ENCODE data around the gene GAD1. TPM values are rescaled to one million over a fixed set of nuclear protein-coding genes. Genes with fewer than 3 reads are reported as not detected.

The GAD1 gene
- total and polyA plus RNA-seq, 3 donors from 2014 or later = 8.5 to 46.0 (median 12.5) TPM

DNA sequence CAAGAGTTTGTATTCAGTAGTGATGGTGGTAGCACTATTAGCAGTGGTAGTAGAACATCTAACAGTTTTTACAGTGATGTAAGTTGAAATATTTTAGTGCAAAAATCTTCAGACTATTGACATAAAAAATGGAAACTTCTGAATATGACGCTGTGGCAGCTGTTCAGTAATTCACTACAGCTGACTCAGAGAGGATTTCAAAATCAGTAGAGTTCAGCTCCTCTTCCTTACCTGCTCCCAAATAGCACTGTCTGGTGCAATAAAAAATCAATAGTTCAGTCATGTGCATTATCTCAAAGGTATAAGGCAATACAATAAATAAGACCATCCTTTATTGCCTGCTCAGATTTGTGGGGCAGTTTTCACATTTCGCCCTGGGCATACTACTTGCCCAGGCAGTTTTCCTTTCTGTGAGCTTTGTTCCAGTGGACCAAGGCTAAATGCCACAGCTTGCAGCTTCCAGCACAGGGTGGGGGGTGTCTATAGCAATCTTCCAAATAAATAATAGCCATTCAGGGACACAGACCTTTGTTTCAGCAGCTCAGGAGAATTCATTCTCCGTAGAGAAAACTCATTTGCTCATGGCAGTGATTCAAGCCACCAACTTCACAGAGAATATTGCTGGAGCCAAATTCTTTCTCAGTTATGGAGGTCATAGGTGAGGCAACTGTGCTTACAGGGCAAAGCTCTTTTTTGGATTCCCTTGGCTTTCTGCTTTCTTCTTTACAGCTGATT, 78.5 kb downstream of the GAD1 start:
- TF ChIP-seq, protein P1, sequence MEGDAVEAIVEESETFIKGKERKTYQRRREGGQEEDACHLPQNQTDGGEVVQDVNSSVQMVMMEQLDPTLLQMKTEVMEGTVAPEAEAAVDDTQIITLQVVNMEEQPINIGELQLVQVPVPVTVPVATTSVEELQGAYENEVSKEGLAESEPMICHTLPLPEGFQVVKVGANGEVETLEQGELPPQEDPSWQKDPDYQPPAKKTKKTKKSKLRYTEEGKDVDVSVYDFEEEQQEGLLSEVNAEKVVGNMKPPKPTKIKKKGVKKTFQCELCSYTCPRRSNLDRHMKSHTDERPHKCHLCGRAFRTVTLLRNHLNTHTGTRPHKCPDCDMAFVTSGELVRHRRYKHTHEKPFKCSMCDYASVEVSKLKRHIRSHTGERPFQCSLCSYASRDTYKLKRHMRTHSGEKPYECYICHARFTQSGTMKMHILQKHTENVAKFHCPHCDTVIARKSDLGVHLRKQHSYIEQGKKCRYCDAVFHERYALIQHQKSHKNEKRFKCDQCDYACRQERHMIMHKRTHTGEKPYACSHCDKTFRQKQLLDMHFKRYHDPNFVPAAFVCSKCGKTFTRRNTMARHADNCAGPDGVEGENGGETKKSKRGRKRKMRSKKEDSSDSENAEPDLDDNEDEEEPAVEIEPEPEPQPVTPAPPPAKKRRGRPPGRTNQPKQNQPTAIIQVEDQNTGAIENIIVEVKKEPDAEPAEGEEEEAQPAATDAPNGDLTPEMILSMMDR (IDR thresholded peaks at IDR 0.05) = no peak
- TF ChIP-seq POLR2A (IDR thresholded peaks at IDR 0.05) = no peak
- H3K9me3 ChIP-seq = no peaks in the 10 kb centered on the region
- H3K4me3 ChIP-seq = no peak overlapping the region
- no peaks in the 10 kb centered on the region for H3K27me3 ChIP-seq
- H3K27ac ChIP-seq = no peak overlapping the region
- H3K36me3 ChIP-seq (ENCODE audit: low read depth, missing control alignments) = no peaks in the 10 kb centered on the region
- DNase-seq = no peak
- peaks cover 18% of the 10 kb centered on the region for H3K4me1 ChIP-seq
- intact Hi-C loops (cut with DNase I; ENCODE audit: low total_unique reads) = no loop called here
- 49% methylated on average over 3 of the region's 3 CpGs for WGBS, 2 donors

DNA sequence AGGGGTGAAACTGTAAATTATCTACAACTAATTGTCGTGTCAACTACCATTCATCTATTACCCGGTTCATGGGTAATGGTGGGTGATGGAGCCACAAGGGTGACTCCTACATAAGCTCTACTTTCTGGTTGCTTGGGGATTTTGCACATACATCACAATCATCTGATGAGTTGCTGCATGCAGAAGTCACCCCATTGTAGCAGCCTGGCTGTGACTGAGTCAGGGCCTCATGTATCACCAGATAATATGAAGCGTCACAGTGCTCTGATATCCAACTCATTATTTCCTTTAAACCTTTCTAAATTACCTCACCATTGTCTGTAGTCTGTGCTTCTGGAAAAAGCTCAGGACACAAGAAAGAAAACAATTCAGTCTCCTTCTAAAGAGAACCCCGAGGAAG, 79.9 kb downstream of the GAD1 start:
- Histone ChIP-seq H3K27me3 (no peaks in the 10 kb centered on the region), H3K4me3 (no peak overlapping the region), H3K4me1 (peaks cover 10% of the 10 kb centered on the region), H3K27ac (no peak overlapping the region), H3K9me3 (no peaks in the 10 kb centered on the region), H3K36me3 (ENCODE audit: low read depth, missing control alignments) (no peaks in the 10 kb centered on the region)
- TF ChIP-seq POLR2A (IDR thresholded peaks at IDR 0.05) = no peak
- TF ChIP-seq, protein P1 (IDR thresholded peaks at IDR 0.05) = no peak
- no peak for DNase-seq
- intact Hi-C loops (cut with DNase I; ENCODE audit: low total_unique reads) = no loop called here
- WGBS, 2 donors = 80 to 83% methylated on average over 4 of the region's 4 CpGs

DNA sequence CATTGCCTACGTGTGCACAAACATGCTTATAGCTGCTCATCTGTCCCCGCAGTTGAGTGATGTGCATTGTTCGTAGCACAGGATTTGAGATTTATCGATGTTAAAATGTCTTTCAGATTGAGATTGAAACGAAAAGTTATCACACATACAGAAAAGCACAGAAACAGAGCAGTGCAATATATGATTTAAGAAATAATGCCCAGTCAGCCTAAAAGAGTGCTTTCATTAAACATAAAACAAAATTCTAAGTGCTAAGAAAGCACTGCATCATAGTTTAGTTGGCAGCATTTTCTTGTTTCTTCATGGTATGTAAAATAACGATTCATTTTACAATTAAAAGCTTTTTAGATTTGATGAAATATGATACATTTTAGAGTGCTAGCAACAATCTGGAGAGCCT, 80.4 kb downstream of the GAD1 start:
- H3K27me3 ChIP-seq = no peaks in the 10 kb centered on the region

DNA sequence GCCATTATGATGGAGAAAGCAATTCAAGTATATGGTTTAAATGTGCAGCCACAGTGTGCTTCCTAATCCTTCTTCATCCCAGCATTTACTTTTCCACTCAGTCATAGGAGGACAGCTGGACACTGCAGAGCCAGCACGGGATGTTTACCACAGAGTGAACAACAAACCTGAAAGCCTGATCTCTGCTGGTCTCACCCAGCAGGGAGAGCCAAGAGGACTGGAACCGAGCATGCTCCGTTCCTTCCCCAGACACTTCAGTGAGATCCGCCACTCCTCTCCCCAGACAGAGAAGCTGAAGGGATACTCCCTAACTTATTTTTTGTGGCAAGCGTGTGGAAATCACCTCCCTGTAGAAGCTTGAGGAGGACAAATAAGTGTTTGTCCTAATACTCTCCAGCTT, 89.2 kb downstream of the GAD1 start:
- WGBS, 2 donors = 43 to 49% methylated on average over 5 of the region's 5 CpGs
- no peaks in the 10 kb centered on the region for H3K36me3 ChIP-seq (ENCODE audit: low read depth, missing control alignments)
- H3K27me3 ChIP-seq = no peaks in the 10 kb centered on the region
- H3K27ac ChIP-seq = no peak overlapping the region
- DNase-seq = no peak
- no peaks in the 10 kb centered on the region for H3K4me1 ChIP-seq
- no peak for TF ChIP-seq POLR2A (IDR thresholded peaks at IDR 0.05)
- TF ChIP-seq, protein P1 (IDR thresholded peaks at IDR 0.05) = no peak
- no peak overlapping the region for H3K4me3 ChIP-seq
- intact Hi-C loops (cut with DNase I; ENCODE audit: low total_unique reads) = no loop called here
- H3K9me3 ChIP-seq = no peaks in the 10 kb centered on the region

More for the DNA sequence above, 80.4 kb downstream of the GAD1 start:
- DNase-seq = no peak
- peaks cover 10% of the 10 kb centered on the region for H3K4me1 ChIP-seq
- TF ChIP-seq, protein P1 (IDR thresholded peaks at IDR 0.05) = no peak
- no peak for TF ChIP-seq POLR2A (IDR thresholded peaks at IDR 0.05)
- intact Hi-C loops (cut with DNase I; ENCODE audit: low total_unique reads) = no loop called here
- no peak overlapping the region for H3K27ac ChIP-seq
- no peaks in the 10 kb centered on the region for H3K9me3 ChIP-seq
- 91 to 93% methylated on average over 6 of the region's 6 CpGs for WGBS, 2 donors
- H3K4me3 ChIP-seq = no peak overlapping the region
- H3K36me3 ChIP-seq (ENCODE audit: low read depth, missing control alignments) = no peaks in the 10 kb centered on the region

Small RNA genes lying within 50 kb of the gene (small RNA-seq; reads per million reads assigned to genes)
- 0 reads per million in 2 donors for gene RF00019

Other genes with a start within 250 kb of the GAD1 start
- gene SP5, start 101.5 kb upstream of the GAD1 start, total RNA-seq = 1 to 10 TPM; 3.5 to 4.0 TPM
- 1.4 TPM for gene SP5, start 101.5 kb upstream of the GAD1 start, polyA plus RNA-seq (ENCODE audit: insufficient read depth, low read depth, low replicate concordance)
- 10 to 100 TPM; 36.5 to 78.8 TPM for gene ERICH2, start 46.5 kb upstream of the GAD1 start, total RNA-seq
- 126 TPM for gene ERICH2, start 46.5 kb upstream of the GAD1 start, polyA plus RNA-seq (ENCODE audit: insufficient read depth, low read depth, low replicate concordance)
- gene GORASP2, start 112.4 kb downstream of the GAD1 start, total RNA-seq = 10 to 100 TPM; 67.2 to 67.3 TPM
- gene GORASP2, start 112.4 kb downstream of the GAD1 start, polyA plus RNA-seq (ENCODE audit: insufficient read depth, low read depth, low replicate concordance) = 119 TPM

Data from testis (tissue), 3 donors.